Gastrocnemius medialis (tissue), 4 donors: ENCODE results near the gene TMEM89.

Experiments
- POLR2A ChIP-seq, 2 donors: fragments of 450-650 bp; IDR thresholded peaks; one replicate each; pipeline ENCODE4 v1.6.1; 2017; ENCODE audit warnings: antibody characterized with exemption in 2 of 2, mild to moderate bottlenecking in 2 of 2, moderate library complexity in 2 of 2
- TF ChIP-seq, protein P1 (sequence below), 5 experiments: fragments of 450-650 bp in 3 of 5; fragments of 200-600 bp in 2 of 5; sonication (generic) in 2 of 5; IDR thresholded peaks in 4 of 5; conservative IDR thresholded peaks in 1 of 5; 1 replicate in 4 of 5; 2 replicates in 1 of 5; pipeline ENCODE4 v1.5.1; 2016 to 2019; ENCODE audit warnings: antibody characterized with exemption in 5 of 5, mild to moderate bottlenecking in 3 of 5, moderate library complexity in 3 of 5

GRCh38 chr3:48597408-48597800 lies 24.2 kb downstream of the TMEM89 start:
- TF ChIP-seq, protein P1, sequence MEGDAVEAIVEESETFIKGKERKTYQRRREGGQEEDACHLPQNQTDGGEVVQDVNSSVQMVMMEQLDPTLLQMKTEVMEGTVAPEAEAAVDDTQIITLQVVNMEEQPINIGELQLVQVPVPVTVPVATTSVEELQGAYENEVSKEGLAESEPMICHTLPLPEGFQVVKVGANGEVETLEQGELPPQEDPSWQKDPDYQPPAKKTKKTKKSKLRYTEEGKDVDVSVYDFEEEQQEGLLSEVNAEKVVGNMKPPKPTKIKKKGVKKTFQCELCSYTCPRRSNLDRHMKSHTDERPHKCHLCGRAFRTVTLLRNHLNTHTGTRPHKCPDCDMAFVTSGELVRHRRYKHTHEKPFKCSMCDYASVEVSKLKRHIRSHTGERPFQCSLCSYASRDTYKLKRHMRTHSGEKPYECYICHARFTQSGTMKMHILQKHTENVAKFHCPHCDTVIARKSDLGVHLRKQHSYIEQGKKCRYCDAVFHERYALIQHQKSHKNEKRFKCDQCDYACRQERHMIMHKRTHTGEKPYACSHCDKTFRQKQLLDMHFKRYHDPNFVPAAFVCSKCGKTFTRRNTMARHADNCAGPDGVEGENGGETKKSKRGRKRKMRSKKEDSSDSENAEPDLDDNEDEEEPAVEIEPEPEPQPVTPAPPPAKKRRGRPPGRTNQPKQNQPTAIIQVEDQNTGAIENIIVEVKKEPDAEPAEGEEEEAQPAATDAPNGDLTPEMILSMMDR (IDR thresholded peaks at IDR 0.05 in 4 of 5, conservative IDR thresholded peaks at IDR 0.05 in 1 of 5), result no peak
- no peak for TF ChIP-seq POLR2A (IDR thresholded peaks at IDR 0.05)
